ENCODE results near the gene KCNK7. TPM values are rescaled to one million over a fixed set of nuclear protein-coding genes. Genes with fewer than 3 reads are reported as not detected.

Gene KCNK7
- total RNA-seq, 2 experiments from 2014 or later: 0.29 to 0.31 TPM

GRCh38 chr11:65552388-65552951, 43.1 kb downstream of the KCNK7 start:
- DNase-seq: no peak
- H3K27ac Mint-ChIP-seq: no peak overlapping the region
- no peaks in the 10 kb centered on the region for H3K27me3 Mint-ChIP-seq
- H3K4me1 Mint-ChIP-seq (ENCODE audit: low read depth): peaks cover 70% of the 10 kb centered on the region
- ChIA-PET POLR2A (interaction anchor here (0.8 to 2.2 kb wide), 5 partner anchors 12 to 130 kb away, joined by 3 to 7 read pairs (median 4); partner anchors contain the start of genes NEAT1 and SCYL1), CTCF (interaction anchor here (0.6 to 2.6 kb wide), 5 partner anchors 9 to 222 kb away, joined by 3 to 31 read pairs (median 11); partner anchors contain the start of genes FAM89B and ZNRD2)
- peaks cover 14% of the 10 kb centered on the region for H3K36me3 Mint-ChIP-seq
- no peaks in the 10 kb centered on the region for H3K9me3 Mint-ChIP-seq
- intact Hi-C loops (cut with micrococcal nuclease): no loop called here
- peak overlapping the region; percentile 1 for H3K4me3 Mint-ChIP-seq

- Mint-ChIP-seq H3K9me3 (no peaks in the 10 kb centered on the region), H3K27me3 (no peaks in the 10 kb centered on the region), H3K27ac (peak overlapping the region; percentile 23), H3K4me1 (ENCODE audit: low read depth) (peaks cover 69% of the 10 kb centered on the region), H3K36me3 (peaks cover 14% of the 10 kb centered on the region), H3K4me3 (peak overlapping the region; percentile 1)
- peak; percentile 77 for DNase-seq
- ChIA-PET POLR2A (interaction anchor here (0.8 to 2.2 kb wide), 5 partner anchors 12 to 129 kb away, joined by 3 to 7 read pairs (median 4); partner anchors contain the start of genes NEAT1 and SCYL1), CTCF (interaction anchor here (0.6 to 2.6 kb wide), 5 partner anchors 10 to 222 kb away, joined by 3 to 31 read pairs (median 11); partner anchors contain the start of genes FAM89B and ZNRD2)
- intact Hi-C loops (cut with micrococcal nuclease): no loop called here
Observed at GRCh38 chr11:65551572-65552387, 43.8 kb downstream of the KCNK7 start.

- intact Hi-C loops (cut with micrococcal nuclease): no loop called here
- Mint-ChIP-seq H3K27ac (no peak overlapping the region), H3K4me3 (no peak overlapping the region), H3K9me3 (no peaks in the 10 kb centered on the region), H3K27me3 (no peaks in the 10 kb centered on the region), H3K36me3 (peaks cover 15% of the 10 kb centered on the region), H3K4me1 (ENCODE audit: low read depth) (peaks cover 61% of the 10 kb centered on the region)
- ChIA-PET POLR2A (interaction anchor here (1.3 kb wide), 1 partner anchor 17 kb away, joined by 4 read pairs; no protein-coding TSS in a partner anchor), CTCF (interaction anchor here (1.6 to 10.8 kb wide), 2 partner anchors 9 to 25 kb away, joined by 5 to 176 read pairs; partner anchors contain the start of genes EHBP1L1, FAM89B and ZNRD2)
- DNase-seq: no peak
Observed at GRCh38 chr11:65549096-65549495, 46.5 kb downstream of the KCNK7 start.

DNA sequence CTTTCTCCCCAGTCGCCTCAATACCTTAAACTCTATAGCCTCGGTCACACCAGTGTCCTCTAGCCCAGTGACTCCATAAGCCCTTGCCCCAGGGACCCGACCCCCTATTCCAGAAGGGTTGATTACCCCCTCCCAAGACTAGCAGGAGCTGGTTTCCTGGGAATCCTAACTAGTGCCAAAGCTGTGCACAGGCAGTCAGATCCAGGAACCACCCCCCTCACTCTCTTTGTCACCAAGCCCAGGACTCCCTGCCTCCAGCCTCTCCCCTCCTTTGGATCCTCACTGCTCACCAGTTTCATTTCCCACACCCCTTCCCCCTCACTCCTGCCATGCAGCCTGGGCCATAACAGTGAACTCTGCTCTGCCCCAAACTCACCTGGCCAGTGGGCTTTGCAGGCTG, 47.2 kb downstream of the KCNK7 start:
- DNase-seq: no peak
- intact Hi-C loops (cut with micrococcal nuclease): no loop called here
- Mint-ChIP-seq H3K27me3 (no peaks in the 10 kb centered on the region), H3K27ac (peak overlapping the region; percentile 38), H3K36me3 (peaks cover 19% of the 10 kb centered on the region), H3K9me3 (no peaks in the 10 kb centered on the region), H3K4me3 (no peak overlapping the region), H3K4me1 (ENCODE audit: low read depth) (peaks cover 60% of the 10 kb centered on the region)
- POLR2A ChIA-PET: interaction anchor here (1.3 kb wide), 1 partner anchor 18 kb away, joined by 4 read pairs; no protein-coding TSS in a partner anchor
- CTCF ChIA-PET: interaction anchor here (1.6 to 10.8 kb wide), 2 partner anchors 8 to 26 kb away, joined by 5 to 176 read pairs; partner anchors contain the start of genes EHBP1L1, FAM89B and ZNRD2

GRCh38 chr11:65547446-65548125, 48.0 kb downstream of the KCNK7 start:
- Mint-ChIP-seq H3K4me1 (ENCODE audit: low read depth) (peaks cover 53% of the 10 kb centered on the region), H3K27ac (no peak overlapping the region), H3K4me3 (peak overlapping the region; percentile 2), H3K9me3 (no peaks in the 10 kb centered on the region), H3K27me3 (no peaks in the 10 kb centered on the region), H3K36me3 (peaks cover 19% of the 10 kb centered on the region)
- CTCF ChIA-PET: interaction anchor here (1.6 to 10.8 kb wide), 3 partner anchors 7 to 41 kb away, joined by 5 to 176 read pairs (median 8); partner anchors contain the start of genes EHBP1L1, FAM89B and ZNRD2
- intact Hi-C loops (cut with micrococcal nuclease): no loop called here
- no peak for DNase-seq
- POLR2A ChIA-PET: interaction anchor here (0.9 kb wide), 3 partner anchors 10 to 28 kb away, joined by 3 read pairs; partner anchors contain the start of genes EHBP1L1 and ZNRD2

GRCh38 chr11:65546217-65546958, 49.2 kb downstream of the KCNK7 start:
- Mint-ChIP-seq H3K36me3 (peaks cover 12% of the 10 kb centered on the region), H3K27ac (peak overlapping the region; percentile 88), H3K27me3 (no peaks in the 10 kb centered on the region), H3K4me3 (peak overlapping the region; percentile 77), H3K9me3 (no peaks in the 10 kb centered on the region), H3K4me1 (ENCODE audit: low read depth) (peaks cover 47% of the 10 kb centered on the region)
- DNase-seq: peak; percentile 99
- intact Hi-C loops (cut with micrococcal nuclease): loop anchor here (1.0 kb wide), 2 partner anchors 11 to 24 kb away; partner anchors contain the start of gene ZNRD2
- ChIA-PET POLR2A (interaction anchor here (0.6 to 1.0 kb wide), 7 partner anchors 11 to 41 kb away, joined by 3 to 5 read pairs (median 3); partner anchors contain the start of genes EHBP1L1 and ZNRD2), CTCF (interaction anchor here (1.0 to 10.8 kb wide), 5 partner anchors 9 to 42 kb away, joined by 3 to 176 read pairs (median 5); partner anchors contain the start of genes EHBP1L1, FAM89B and ZNRD2)

DNA sequence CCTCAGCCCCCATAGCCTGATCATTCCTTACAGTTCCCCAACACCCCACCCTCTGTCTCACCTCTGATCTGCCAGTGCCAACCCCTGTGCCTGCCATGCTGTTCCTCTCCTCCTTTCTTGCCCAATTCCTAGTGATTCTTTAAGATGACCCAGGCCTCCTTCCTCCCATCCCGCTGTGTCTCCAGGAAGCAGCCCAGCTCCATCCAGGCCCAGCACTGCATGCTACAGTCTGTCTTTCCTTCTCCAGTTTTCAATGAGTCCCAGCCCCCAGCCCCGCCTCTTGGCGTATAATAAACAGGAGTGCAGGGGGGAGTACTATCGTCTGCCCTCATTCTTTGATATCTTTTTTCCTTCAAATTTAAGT, 49.8 kb downstream of the KCNK7 start:
- Mint-ChIP-seq H3K9me3 (no peaks in the 10 kb centered on the region), H3K27ac (peak overlapping the region; percentile 88), H3K27me3 (no peaks in the 10 kb centered on the region), H3K36me3 (peaks cover 10% of the 10 kb centered on the region), H3K4me3 (peak overlapping the region; percentile 77), H3K4me1 (ENCODE audit: low read depth) (peaks cover 50% of the 10 kb centered on the region)
- no peak for DNase-seq
- POLR2A ChIA-PET: interaction anchor here (0.6 to 0.9 kb wide), 2 partner anchors 25 to 41 kb away, joined by 3 read pairs; partner anchors contain the start of gene ZNRD2
- intact Hi-C loops (cut with micrococcal nuclease): loop anchor here (1.0 kb wide), 2 partner anchors 11 to 24 kb away; partner anchors contain the start of gene ZNRD2
- CTCF ChIA-PET: interaction anchor here (2.3 to 10.8 kb wide), 2 partner anchors 28 to 42 kb away, joined by 8 to 176 read pairs; partner anchors contain the start of genes EHBP1L1, FAM89B and ZNRD2

Small RNAs within 50 kb of the gene (microRNA-seq; reads per million reads assigned to microRNA genes)
- gene MIR4690 (ENCODE audit: borderline microRNAs expressed, borderline number of aligned reads, borderline replicate concordance): not detected

Other genes with a start within 250 kb of the KCNK7 start
- under 1 TPM; 0.73 to 1.00 TPM for gene TIGD3, start 241.0 kb downstream of the KCNK7 start, total RNA-seq
- 10 to 100 TPM; 14.4 to 16.1 TPM for gene SLC25A45, start 213.2 kb downstream of the KCNK7 start, total RNA-seq
- 10 to 100 TPM; 34.7 to 37.9 TPM for gene FRMD8, start 209.2 kb downstream of the KCNK7 start, total RNA-seq
- 100 to 1,000 TPM; 593 to 683 TPM for gene NEAT1, start 173.0 kb downstream of the KCNK7 start, total RNA-seq
- 1,000 to 10,000 TPM; 8,046 to 8,888 TPM for gene MALAT1, start 96.8 kb downstream of the KCNK7 start, total RNA-seq
- gene SCYL1, start 70.7 kb downstream of the KCNK7 start, total RNA-seq: 10 to 100 TPM; 67.8 to 69.8 TPM
- 10 to 100 TPM; 60.7 to 63.3 TPM for gene LTBP3, start 37.4 kb downstream of the KCNK7 start, total RNA-seq
- gene ZNRD2, start 25.3 kb downstream of the KCNK7 start, total RNA-seq: 10 to 100 TPM; 48.1 to 51.1 TPM
- gene FAM89B, start 23.3 kb downstream of the KCNK7 start, total RNA-seq: 10 to 100 TPM; 25.3 to 28.3 TPM
- 100 to 1,000 TPM; 137 to 141 TPM for gene EHBP1L1, start 19.7 kb downstream of the KCNK7 start, total RNA-seq
- 10 to 100 TPM; 56.7 to 62.6 TPM for gene MAP3K11, start 18.4 kb upstream of the KCNK7 start, total RNA-seq
- gene PCNX3, start 20.0 kb upstream of the KCNK7 start, total RNA-seq: 10 to 100 TPM; 29.8 to 32.1 TPM
- gene SIPA1, start 42.3 kb upstream of the KCNK7 start, total RNA-seq: 100 to 1,000 TPM; 163 to 167 TPM
- gene RELA, start 67.1 kb upstream of the KCNK7 start, total RNA-seq: 10 to 100 TPM; 74.9 to 76.5 TPM
- 10 to 100 TPM; 55.9 to 61.6 TPM for gene KAT5, start 116.5 kb upstream of the KCNK7 start, total RNA-seq
- 100 to 1,000 TPM in 1 of 2 experiments, 10 to 100 TPM in 1; 98.4 to 105 TPM for gene RNASEH2C, start 125.0 kb upstream of the KCNK7 start, total RNA-seq
- 10 to 100 TPM; 13.6 to 14.5 TPM for gene AP5B1, start 185.2 kb upstream of the KCNK7 start, total RNA-seq
- gene OVOL1, start 191.3 kb upstream of the KCNK7 start, total RNA-seq: not detected
- 1 to 10 TPM; 2.0 to 2.7 TPM for gene SNX32, start 238.2 kb upstream of the KCNK7 start, total RNA-seq

Data from activated CD4-positive, alpha-beta memory T cell treated with anti-CD3 and anti-CD28 coated beads for 36 hours (primary cell).